Endothelial cell (in vitro differentiated cells): ENCODE measurements around the gene HEPACAM2. TPM values are rescaled to one million over a fixed set of nuclear protein-coding genes. Genes with fewer than 3 reads are reported as not detected.

Experiments used
- DNase-seq: peaks from one replicate; pipeline ENCODE4 v3.0.0; 2021; ENCODE audit warnings: low spot score
- H3K27ac Mint-ChIP-seq: one replicate; pipeline ENCODE4 v1.8.0; 2021; ENCODE audit warnings: mixed read lengths, inconsistent platforms; ENCODE audit not compliant: unreplicated experiment
- H3K27me3 Mint-ChIP-seq: one replicate; pipeline ENCODE4 v1.8.0; 2021; ENCODE audit warnings: mild to moderate bottlenecking, moderate library complexity, mixed read lengths, inconsistent platforms; ENCODE audit not compliant: unreplicated experiment
- H3K36me3 Mint-ChIP-seq: one replicate; pipeline ENCODE4 v1.8.0; 2021; ENCODE audit warnings: mild to moderate bottlenecking, low read depth, mixed read lengths, inconsistent platforms; ENCODE audit not compliant: unreplicated experiment
- H3K4me1 Mint-ChIP-seq: one replicate; pipeline ENCODE4 v1.8.0; 2021; ENCODE audit warnings: mild to moderate bottlenecking, mixed read lengths, inconsistent platforms; ENCODE audit not compliant: unreplicated experiment
- H3K4me3 Mint-ChIP-seq: one replicate; pipeline ENCODE4 v1.8.0; 2021; ENCODE audit warnings: mild to moderate bottlenecking, mixed read lengths, inconsistent platforms; ENCODE audit not compliant: unreplicated experiment
- H3K9me3 Mint-ChIP-seq: one replicate; pipeline ENCODE4 v1.8.0; 2021; ENCODE audit warnings: mixed read lengths, inconsistent platforms; ENCODE audit not compliant: unreplicated experiment
- total RNA-seq: library from RNA; stranded (reverse); fragmentation: NEBNext Ultra II Directional; extraction: Animal tissue kit (Norgen Biotek cat#: 25700); gene quantifications from one replicate; pipeline ENCODE4 v1.2.1, GENCODE V29; 2021; ENCODE audit not compliant: unreplicated experiment
- TF ChIP-seq, protein P1 (sequence below): fragments of 200-600 bp; sonication (generic); IDR thresholded peaks from one replicate; pipeline ENCODE4 v1.5.0; 2021; ENCODE audit warnings: antibody characterized with exemption; ENCODE audit not compliant: unreplicated experiment

Gene HEPACAM2
- total RNA-seq, 1 donor from 2014 or later = not detected

DNA sequence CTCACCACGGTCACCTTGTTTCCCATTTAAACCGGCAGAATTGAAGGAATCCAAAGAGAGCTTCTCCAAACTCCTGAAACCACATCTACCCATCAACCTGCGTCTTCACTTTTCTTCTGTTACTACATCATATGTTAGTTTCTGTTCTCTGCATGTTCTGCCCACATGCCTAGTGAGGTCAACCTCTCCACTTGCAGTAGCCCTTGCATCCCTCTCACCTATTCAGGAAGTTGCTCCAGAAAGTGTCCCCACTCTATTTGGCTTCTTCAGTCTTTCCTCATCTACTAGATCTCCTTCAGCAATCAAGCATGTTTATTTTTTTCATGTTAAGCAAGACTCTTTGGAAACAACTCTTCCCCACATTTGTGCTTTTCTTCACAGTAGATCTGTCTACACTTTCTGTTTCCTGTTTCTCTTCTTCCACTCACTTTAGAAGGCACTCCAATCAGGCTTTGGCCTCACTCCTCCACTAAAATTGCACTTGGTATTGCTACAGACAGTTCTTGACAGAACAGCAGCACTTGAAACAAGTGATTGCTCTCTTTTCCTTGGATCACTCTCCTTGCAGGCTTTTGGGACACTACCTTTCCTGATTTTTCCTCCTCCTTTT is 85.6 kb downstream of the HEPACAM2 start:
- H3K27ac Mint-ChIP-seq = no peak overlapping the region
- TF ChIP-seq, protein P1, sequence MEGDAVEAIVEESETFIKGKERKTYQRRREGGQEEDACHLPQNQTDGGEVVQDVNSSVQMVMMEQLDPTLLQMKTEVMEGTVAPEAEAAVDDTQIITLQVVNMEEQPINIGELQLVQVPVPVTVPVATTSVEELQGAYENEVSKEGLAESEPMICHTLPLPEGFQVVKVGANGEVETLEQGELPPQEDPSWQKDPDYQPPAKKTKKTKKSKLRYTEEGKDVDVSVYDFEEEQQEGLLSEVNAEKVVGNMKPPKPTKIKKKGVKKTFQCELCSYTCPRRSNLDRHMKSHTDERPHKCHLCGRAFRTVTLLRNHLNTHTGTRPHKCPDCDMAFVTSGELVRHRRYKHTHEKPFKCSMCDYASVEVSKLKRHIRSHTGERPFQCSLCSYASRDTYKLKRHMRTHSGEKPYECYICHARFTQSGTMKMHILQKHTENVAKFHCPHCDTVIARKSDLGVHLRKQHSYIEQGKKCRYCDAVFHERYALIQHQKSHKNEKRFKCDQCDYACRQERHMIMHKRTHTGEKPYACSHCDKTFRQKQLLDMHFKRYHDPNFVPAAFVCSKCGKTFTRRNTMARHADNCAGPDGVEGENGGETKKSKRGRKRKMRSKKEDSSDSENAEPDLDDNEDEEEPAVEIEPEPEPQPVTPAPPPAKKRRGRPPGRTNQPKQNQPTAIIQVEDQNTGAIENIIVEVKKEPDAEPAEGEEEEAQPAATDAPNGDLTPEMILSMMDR = no peak
- H3K9me3 Mint-ChIP-seq = no peaks in the 10 kb centered on the region
- no peak for DNase-seq
- no peaks in the 10 kb centered on the region for H3K27me3 Mint-ChIP-seq
- H3K4me1 Mint-ChIP-seq = peaks cover under 1% of the 10 kb centered on the region
- H3K36me3 Mint-ChIP-seq = no peaks in the 10 kb centered on the region
- H3K4me3 Mint-ChIP-seq = no peak overlapping the region

DNA sequence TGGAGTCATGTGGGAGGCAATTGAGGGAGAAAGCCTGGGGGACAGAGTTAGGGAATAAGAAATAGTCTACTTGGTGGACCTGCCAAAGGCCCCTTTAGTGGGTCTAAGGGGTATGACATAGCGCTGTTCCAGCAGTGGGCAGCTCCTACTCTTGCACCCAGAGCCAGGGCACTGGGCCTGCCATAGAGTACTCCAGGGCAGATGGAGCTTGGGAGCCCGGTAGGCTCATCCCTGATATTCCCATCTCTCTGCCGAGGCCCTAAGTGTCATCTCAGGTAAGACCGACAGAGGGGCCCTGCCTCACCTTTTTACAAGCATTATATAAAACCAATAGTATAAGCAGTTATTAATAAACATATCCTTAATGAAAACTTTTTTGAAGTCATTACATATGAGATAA is 87.7 kb downstream of the HEPACAM2 start:
- no peaks in the 10 kb centered on the region for H3K4me1 Mint-ChIP-seq
- TF ChIP-seq, protein P1 = no peak
- H3K4me3 Mint-ChIP-seq = no peak overlapping the region
- H3K36me3 Mint-ChIP-seq = no peaks in the 10 kb centered on the region
- H3K27me3 Mint-ChIP-seq = no peaks in the 10 kb centered on the region
- H3K9me3 Mint-ChIP-seq = no peaks in the 10 kb centered on the region
- DNase-seq = no peak
- no peak overlapping the region for H3K27ac Mint-ChIP-seq

Other genes with a start within 250 kb of the HEPACAM2 start
- 0.56 TPM for gene SAMD9, start 108.5 kb downstream of the HEPACAM2 start, total RNA-seq
- gene SAMD9L, start 78.1 kb downstream of the HEPACAM2 start, total RNA-seq = 0.10 TPM
- gene VPS50, start 5.9 kb upstream of the HEPACAM2 start, total RNA-seq = 20.6 TPM